ENCODE results near the gene ATP6V1F. TPM values are rescaled to one million over a fixed set of nuclear protein-coding genes. Genes with fewer than 3 reads are reported as not detected.

The ATP6V1F gene
- total RNA-seq, 1 experiment from 2014 or later = 115 TPM

GRCh38 chr7:128877756-128878120 lies 15.1 kb downstream of the ATP6V1F start:
- H3K23ac ChIP-seq (ENCODE audit: insufficient read length, low read depth, low read length) = no peak overlapping the region
- H2AK5ac ChIP-seq (ENCODE audit: insufficient read length, low read length) = no peak overlapping the region
- no peak overlapping the region for H4K8ac ChIP-seq (replicated peaks; ENCODE audit: insufficient read length, low read depth, low read length)
- no peak for TF ChIP-seq CTCF (conservative IDR thresholded peaks at IDR 0.05)
- no peak overlapping the region for H4K91ac ChIP-seq (ENCODE audit: insufficient read length, low read depth, low read length)
- H4K5ac ChIP-seq (ENCODE audit: insufficient read length, low read depth, low read length) = no peak overlapping the region
- H3K18ac ChIP-seq (ENCODE audit: insufficient read length, low read depth, low read length) = no peak overlapping the region
- H3K27me3 ChIP-seq (ENCODE audit: insufficient read depth, low read length) = no peaks in the 10 kb centered on the region
- Mint-ChIP-seq H3K4me3 (no peak overlapping the region), H3K4me1 (peaks cover 4 to 5% of the 10 kb centered on the region in 2 experiments; a peak in 1 of 4 replicates), H3K9me3 (no peaks in the 10 kb centered on the region), H3K27ac (no peak overlapping the region), H3K27me3 (ENCODE audit: low read depth) (peaks cover 1% of the 10 kb centered on the region; the same call in 1 of the 2 replicates), H3K36me3 (ENCODE audit: insufficient read depth in 1 of 3, low read depth in 3 of 3) (no peaks in the 10 kb centered on the region; a peak in 1 of 7 replicates)
- H3K79me2 ChIP-seq (ENCODE audit: insufficient read depth, low read length) = no peaks in the 10 kb centered on the region
- H3K4me1 ChIP-seq (ENCODE audit: insufficient read depth, low read length) = no peaks in the 10 kb centered on the region
- no peaks in the 10 kb centered on the region for H4K20me1 ChIP-seq (ENCODE audit: control insufficient read depth, insufficient read depth, insufficient read length)
- H3K4me2 ChIP-seq (ENCODE audit: insufficient read depth, insufficient read length, low read length) = no peak overlapping the region
- no peak overlapping the region for H3K9ac ChIP-seq (ENCODE audit: extremely low read depth, insufficient read length, low read length)
- H3K27ac ChIP-seq (ENCODE audit: insufficient read length, low read depth, low read length) = no peak overlapping the region
- no peaks in the 10 kb centered on the region for H3K23me2 ChIP-seq (ENCODE audit: insufficient read length, low read depth, low read length, poor library complexity, severe bottlenecking)
- no peak overlapping the region for H2BK15ac ChIP-seq (ENCODE audit: low read depth, low read length)
- H2BK5ac ChIP-seq (ENCODE audit: insufficient read length, low read length) = no peak overlapping the region
- DNase-seq = no peak
- H2BK20ac ChIP-seq (ENCODE audit: low read depth, low read length, poor library complexity, severe bottlenecking) = no peak overlapping the region
- H3K79me1 ChIP-seq (ENCODE audit: insufficient read depth, low read depth, low read length, poor library complexity, severe bottlenecking) = no peaks in the 10 kb centered on the region
- no peak overlapping the region for H3K4ac ChIP-seq (ENCODE audit: low read depth, low read length)
- no peak overlapping the region for H2BK120ac ChIP-seq (ENCODE audit: low read depth, low read length, poor library complexity, severe bottlenecking)
- H3K9me3 ChIP-seq (ENCODE audit: control insufficient read depth, low read depth, low read length) = no peaks in the 10 kb centered on the region
- no peak overlapping the region for H3K56ac ChIP-seq (ENCODE audit: insufficient read length, low read depth, low read length)
- no peak overlapping the region for H3K14ac ChIP-seq (ENCODE audit: insufficient read depth, low read length)
- no CpG with 5 or more reads among the region's 4 CpGs for WGBS (ENCODE audit: extremely low coverage, insufficient read length, low lambda C conversion rate)
- no peak overlapping the region for H3T11ph ChIP-seq (ENCODE audit: low read length)
- H2BK12ac ChIP-seq (ENCODE audit: insufficient read length, low read depth, low read length) = no peak overlapping the region
- H2AFZ ChIP-seq (ENCODE audit: low read length) = no peak overlapping the region

Data from H9 (cell line).